Measurements from ENCODE around the gene EIF2B5. TPM values are rescaled to one million over a fixed set of nuclear protein-coding genes. Genes with fewer than 3 reads are reported as not detected.

Gene EIF2B5
- total and polyA plus RNA-seq, 2 of the 13 experiments (the other 11 are each of a cell fraction or from before 2014, with no cell fraction given): 38.4 to 60.2 TPM

DNA sequence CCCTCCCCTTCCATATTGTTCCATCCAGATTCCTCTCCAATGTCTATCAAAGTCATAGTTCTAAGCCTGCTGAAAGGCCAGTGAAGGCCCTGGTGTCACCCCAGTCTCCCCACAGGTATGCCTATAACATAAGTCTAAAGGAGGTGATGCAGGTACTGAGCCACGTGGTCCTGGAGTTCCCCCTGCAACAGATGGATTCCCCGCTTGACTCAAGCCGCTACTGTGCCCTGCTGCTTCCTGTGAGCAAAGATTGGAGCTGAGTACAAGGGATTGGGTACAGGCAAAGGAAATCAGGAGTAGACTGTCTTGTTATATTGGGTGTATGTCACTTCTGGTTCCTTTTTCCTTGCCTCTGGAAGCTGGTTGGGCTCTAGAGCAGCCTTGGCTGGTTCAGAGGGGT is 8.2 kb downstream of the EIF2B5 start:
- Histone ChIP-seq H3K36me3 (replicated peaks in 1 of 2; ENCODE audit: control insufficient read depth in 1 of 2, insufficient read depth in 2 of 2, low read length in 2 of 2) (peaks cover 26 to 62% of the 10 kb centered on the region in 2 experiments), H2AFZ (ENCODE audit: low read length) (no peak overlapping the region), H4K20me1 (ENCODE audit: insufficient read depth, low read length) (no peaks in the 10 kb centered on the region), H3K4me3 (replicated peaks in 1 of 3; ENCODE audit: insufficient read depth in 1 of 3, low read depth in 2 of 3, low read length in 3 of 3) (no peak overlapping the region), H3K4me2 (ENCODE audit: low read depth, low read length) (no peak overlapping the region), H3K79me2 (ENCODE audit: insufficient read depth, low read length) (no peaks in the 10 kb centered on the region), H3K9me3 (ENCODE audit: low read length) (no peaks in the 10 kb centered on the region), H3K4me1 (ENCODE audit: insufficient read depth, low read length) (peaks cover 7% of the 10 kb centered on the region), H3K27me3 (ENCODE audit: control insufficient read depth in 1 of 2, insufficient read depth in 2 of 2, low read length in 2 of 2) (no peaks in the 10 kb centered on the region), H3K9ac (ENCODE audit: insufficient read depth, low read depth, low read length) (no peak overlapping the region), H3K27ac (ENCODE audit: extremely low read length, insufficient read depth, low read length) (no peak overlapping the region)
- ATAC-seq: no peak
- BruUV-seq (replicated peaks): no TSS peak
- DNase-seq (ENCODE audit: low spot score): no peak
- in situ Hi-C loops (cut with HindIII; ENCODE audit: extremely low pct_ligation_motif_present, low pct_unique_long_range_greater_than_20kb) (loop anchor here (25.0 kb wide), 1 partner anchor 256 kb away; the partner anchor contains the start of gene PARL), intact Hi-C loops (cut with micrococcal nuclease; ENCODE audit: unreplicated experiment) (no loop called here)
- 97% methylated on average over 3 of the region's 3 CpGs for WGBS (ENCODE audit: low lambda C conversion rate)
- POLR2A ChIA-PET: interaction anchor here (1.2 kb wide), 1 partner anchor 98 kb away, joined by 3 read pairs; no protein-coding TSS in a partner anchor
- FAIRE-seq: no peak
- TF ChIP-seq, protein P1, sequence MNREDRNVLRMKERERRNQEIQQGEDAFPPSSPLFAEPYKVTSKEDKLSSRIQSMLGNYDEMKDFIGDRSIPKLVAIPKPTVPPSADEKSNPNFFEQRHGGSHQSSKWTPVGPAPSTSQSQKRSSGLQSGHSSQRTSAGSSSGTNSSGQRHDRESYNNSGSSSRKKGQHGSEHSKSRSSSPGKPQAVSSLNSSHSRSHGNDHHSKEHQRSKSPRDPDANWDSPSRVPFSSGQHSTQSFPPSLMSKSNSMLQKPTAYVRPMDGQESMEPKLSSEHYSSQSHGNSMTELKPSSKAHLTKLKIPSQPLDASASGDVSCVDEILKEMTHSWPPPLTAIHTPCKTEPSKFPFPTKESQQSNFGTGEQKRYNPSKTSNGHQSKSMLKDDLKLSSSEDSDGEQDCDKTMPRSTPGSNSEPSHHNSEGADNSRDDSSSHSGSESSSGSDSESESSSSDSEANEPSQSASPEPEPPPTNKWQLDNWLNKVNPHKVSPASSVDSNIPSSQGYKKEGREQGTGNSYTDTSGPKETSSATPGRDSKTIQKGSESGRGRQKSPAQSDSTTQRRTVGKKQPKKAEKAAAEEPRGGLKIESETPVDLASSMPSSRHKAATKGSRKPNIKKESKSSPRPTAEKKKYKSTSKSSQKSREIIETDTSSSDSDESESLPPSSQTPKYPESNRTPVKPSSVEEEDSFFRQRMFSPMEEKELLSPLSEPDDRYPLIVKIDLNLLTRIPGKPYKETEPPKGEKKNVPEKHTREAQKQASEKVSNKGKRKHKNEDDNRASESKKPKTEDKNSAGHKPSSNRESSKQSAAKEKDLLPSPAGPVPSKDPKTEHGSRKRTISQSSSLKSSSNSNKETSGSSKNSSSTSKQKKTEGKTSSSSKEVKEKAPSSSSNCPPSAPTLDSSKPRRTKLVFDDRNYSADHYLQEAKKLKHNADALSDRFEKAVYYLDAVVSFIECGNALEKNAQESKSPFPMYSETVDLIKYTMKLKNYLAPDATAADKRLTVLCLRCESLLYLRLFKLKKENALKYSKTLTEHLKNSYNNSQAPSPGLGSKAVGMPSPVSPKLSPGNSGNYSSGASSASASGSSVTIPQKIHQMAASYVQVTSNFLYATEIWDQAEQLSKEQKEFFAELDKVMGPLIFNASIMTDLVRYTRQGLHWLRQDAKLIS (CRISPR knock-in tag; IDR thresholded peaks at IDR 0.05): no peak
- no peak for TF ChIP-seq SMYD3 (CRISPR knock-in tag; IDR thresholded peaks at IDR 0.05)
- CTCF ChIA-PET (ENCODE audit: low intra/inter-chr PET ratio, low total read pairs): no interaction called here

DNA sequence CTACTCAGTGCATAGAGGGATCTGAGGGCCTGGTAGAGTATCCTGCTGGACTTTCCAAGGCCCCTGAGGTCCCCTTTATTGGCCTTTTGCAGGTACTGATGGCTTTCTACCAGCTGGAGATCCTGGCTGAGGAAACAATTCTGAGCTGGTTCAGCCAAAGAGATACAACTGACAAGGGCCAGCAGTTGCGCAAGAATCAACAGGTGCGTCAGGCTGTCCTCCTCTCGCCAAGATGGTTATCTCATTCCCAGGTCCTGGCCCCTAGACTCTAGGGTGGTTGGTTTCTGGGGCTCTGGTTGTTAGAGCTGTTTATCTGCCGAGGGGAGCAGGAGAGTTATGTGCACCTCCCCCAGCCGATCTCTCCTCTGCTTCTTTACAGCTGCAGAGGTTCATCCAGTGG is 9.3 kb downstream of the EIF2B5 start:
- Histone ChIP-seq H3K79me2 (ENCODE audit: insufficient read depth, low read length) (no peaks in the 10 kb centered on the region), H3K9me3 (ENCODE audit: low read length) (no peaks in the 10 kb centered on the region), H3K4me1 (ENCODE audit: insufficient read depth, low read length) (peaks cover 7% of the 10 kb centered on the region), H3K27ac (ENCODE audit: extremely low read length, insufficient read depth, low read length) (no peak overlapping the region), H3K4me3 (replicated peaks in 1 of 3; ENCODE audit: insufficient read depth in 1 of 3, low read depth in 2 of 3, low read length in 3 of 3) (no peak overlapping the region), H4K20me1 (ENCODE audit: insufficient read depth, low read length) (no peaks in the 10 kb centered on the region), H3K9ac (ENCODE audit: insufficient read depth, low read depth, low read length) (no peak overlapping the region), H3K4me2 (ENCODE audit: low read depth, low read length) (no peak overlapping the region), H2AFZ (ENCODE audit: low read length) (no peak overlapping the region), H3K36me3 (replicated peaks in 1 of 2; ENCODE audit: control insufficient read depth in 1 of 2, insufficient read depth in 2 of 2, low read length in 2 of 2) (peaks cover 26 to 62% of the 10 kb centered on the region in 2 experiments), H3K27me3 (ENCODE audit: control insufficient read depth in 1 of 2, insufficient read depth in 2 of 2, low read length in 2 of 2) (no peaks in the 10 kb centered on the region)
- in situ Hi-C loops (cut with HindIII; ENCODE audit: extremely low pct_ligation_motif_present, low pct_unique_long_range_greater_than_20kb) (loop anchor here (25.0 kb wide), 1 partner anchor 257 kb away; the partner anchor contains the start of gene PARL), intact Hi-C loops (cut with micrococcal nuclease; ENCODE audit: unreplicated experiment) (no loop called here)
- no TSS peak for BruUV-seq (replicated peaks)
- FAIRE-seq: no peak
- ChIA-PET CTCF (ENCODE audit: low intra/inter-chr PET ratio, low total read pairs) (interaction anchor here (1.1 kb wide), 1 partner anchor 145 kb away, joined by 3 read pairs; no protein-coding TSS in a partner anchor), POLR2A (interaction anchor here (0.5 to 1.2 kb wide), 5 partner anchors 10 to 97 kb away, joined by 3 to 7 read pairs (median 3); partner anchors contain the start of gene EIF2B5)
- no peak for DNase-seq (ENCODE audit: low spot score)
- no peak for ATAC-seq
- 94% methylated on average over 5 of the region's 5 CpGs for WGBS (ENCODE audit: low lambda C conversion rate)
- TF ChIP-seq ZNF12 (CRISPR knock-in tag; IDR thresholded peaks at IDR 0.05) (no peak), CEBPG (CRISPR knock-in tag; IDR thresholded peaks at IDR 0.05) (peak; percentile 44), PCBP1 (IDR thresholded peaks at IDR 0.05; ENCODE audit: borderline replicate concordance, low read depth, low read length) (no peak)
- TF ChIP-seq, protein P2, sequence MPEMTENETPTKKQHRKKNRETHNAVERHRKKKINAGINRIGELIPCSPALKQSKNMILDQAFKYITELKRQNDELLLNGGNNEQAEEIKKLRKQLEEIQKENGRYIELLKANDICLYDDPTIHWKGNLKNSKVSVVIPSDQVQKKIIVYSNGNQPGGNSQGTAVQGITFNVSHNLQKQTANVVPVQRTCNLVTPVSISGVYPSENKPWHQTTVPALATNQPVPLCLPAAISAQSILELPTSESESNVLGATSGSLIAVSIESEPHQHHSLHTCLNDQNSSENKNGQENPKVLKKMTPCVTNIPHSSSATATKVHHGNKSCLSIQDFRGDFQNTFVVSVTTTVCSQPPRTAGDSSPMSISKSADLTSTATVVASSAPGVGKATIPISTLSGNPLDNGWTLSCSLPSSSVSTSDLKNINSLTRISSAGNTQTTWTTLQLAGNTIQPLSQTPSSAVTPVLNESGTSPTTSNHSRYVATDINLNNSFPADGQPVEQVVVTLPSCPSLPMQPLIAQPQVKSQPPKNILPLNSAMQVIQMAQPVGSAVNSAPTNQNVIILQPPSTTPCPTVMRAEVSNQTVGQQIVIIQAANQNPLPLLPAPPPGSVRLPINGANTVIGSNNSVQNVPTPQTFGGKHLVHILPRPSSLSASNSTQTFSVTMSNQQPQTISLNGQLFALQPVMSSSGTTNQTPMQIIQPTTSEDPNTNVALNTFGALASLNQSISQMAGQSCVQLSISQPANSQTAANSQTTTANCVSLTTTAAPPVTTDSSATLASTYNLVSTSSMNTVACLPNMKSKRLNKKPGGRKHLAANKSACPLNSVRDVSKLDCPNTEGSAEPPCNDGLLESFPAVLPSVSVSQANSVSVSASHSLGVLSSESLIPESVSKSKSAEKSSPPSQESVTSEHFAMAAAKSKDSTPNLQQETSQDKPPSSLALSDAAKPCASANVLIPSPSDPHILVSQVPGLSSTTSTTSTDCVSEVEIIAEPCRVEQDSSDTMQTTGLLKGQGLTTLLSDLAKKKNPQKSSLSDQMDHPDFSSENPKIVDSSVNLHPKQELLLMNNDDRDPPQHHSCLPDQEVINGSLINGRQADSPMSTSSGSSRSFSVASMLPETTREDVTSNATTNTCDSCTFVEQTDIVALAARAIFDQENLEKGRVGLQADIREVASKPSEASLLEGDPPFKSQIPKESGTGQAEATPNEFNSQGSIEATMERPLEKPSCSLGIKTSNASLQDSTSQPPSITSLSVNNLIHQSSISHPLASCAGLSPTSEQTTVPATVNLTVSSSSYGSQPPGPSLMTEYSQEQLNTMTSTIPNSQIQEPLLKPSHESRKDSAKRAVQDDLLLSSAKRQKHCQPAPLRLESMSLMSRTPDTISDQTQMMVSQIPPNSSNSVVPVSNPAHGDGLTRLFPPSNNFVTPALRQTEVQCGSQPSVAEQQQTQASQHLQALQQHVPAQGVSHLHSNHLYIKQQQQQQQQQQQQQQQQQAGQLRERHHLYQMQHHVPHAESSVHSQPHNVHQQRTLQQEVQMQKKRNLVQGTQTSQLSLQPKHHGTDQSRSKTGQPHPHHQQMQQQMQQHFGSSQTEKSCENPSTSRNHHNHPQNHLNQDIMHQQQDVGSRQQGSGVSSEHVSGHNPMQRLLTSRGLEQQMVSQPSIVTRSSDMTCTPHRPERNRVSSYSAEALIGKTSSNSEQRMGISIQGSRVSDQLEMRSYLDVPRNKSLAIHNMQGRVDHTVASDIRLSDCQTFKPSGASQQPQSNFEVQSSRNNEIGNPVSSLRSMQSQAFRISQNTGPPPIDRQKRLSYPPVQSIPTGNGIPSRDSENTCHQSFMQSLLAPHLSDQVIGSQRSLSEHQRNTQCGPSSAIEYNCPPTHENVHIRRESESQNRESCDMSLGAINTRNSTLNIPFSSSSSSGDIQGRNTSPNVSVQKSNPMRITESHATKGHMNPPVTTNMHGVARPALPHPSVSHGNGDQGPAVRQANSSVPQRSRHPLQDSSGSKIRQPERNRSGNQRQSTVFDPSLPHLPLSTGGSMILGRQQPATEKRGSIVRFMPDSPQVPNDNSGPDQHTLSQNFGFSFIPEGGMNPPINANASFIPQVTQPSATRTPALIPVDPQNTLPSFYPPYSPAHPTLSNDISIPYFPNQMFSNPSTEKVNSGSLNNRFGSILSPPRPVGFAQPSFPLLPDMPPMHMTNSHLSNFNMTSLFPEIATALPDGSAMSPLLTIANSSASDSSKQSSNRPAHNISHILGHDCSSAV (CRISPR knock-in tag; IDR thresholded peaks at IDR 0.05; ENCODE audit: borderline replicate concordance): no peak
